ENCODE measurements around the gene NAALADL2.
"Not testable (repeated sequence)": the region's sequence is repeated elsewhere in the genome, so short reads cannot be mapped to it uniquely, and the experiment has no call there.

NAALADL2 gene

DNA sequence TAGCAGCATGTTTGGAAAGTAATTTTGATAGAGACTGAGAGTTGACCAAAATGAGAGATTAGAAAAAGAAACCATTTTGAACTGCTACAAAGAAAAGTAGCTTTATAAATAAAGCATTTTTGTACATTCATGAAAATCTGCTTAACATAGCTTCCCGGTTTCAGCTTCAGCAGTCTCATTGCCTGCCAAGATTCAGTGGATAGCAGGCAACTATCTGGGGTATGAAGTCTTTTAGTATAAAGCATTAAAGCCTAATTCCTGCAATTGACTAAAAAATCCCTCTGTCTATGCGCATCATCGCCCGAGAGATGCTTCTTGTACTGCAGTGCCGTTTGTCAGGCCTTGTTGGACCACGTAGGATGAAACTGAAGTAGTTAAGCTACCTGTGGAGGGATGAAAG is 588.4 kb downstream of the NAALADL2 start:
- no peak for DNase-seq

DNA sequence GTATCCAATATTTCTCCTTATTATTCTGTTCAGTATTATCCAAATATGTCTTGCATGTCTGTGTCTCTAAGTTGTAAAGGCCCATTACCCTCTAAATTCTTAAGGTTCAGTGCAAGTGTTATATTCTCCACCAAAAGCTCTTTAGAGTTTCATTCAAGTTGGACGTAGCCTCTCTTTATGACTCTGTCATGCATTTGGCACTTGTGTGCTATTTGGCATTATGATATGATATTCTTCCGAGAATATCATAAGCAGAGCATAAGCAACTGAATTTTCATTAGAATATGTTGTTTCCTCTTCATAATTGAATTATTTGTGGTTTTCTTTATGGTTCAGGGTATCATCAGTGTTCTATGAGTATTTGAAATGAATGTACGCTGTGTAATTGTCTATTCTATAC is 594.2 kb downstream of the NAALADL2 start:
- no peak for DNase-seq

DNA sequence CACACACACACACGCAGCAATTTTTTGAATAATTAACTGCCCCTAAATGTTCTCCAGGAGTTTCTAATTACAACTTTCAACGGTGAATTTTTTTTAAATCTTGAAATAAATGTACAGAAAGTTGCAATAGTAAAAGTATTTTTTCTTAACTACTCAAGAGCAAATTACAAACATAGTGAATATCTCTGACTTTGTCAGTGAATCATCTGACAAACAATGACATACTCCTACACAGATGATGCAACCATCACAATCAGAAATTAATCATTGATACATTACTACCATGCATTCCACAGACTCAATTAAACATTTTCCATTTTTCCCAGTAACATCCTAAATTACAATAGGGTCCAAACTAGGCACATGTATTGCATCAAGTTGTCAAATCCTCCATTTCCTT is 597.3 kb downstream of the NAALADL2 start:
- no peak for DNase-seq

DNA sequence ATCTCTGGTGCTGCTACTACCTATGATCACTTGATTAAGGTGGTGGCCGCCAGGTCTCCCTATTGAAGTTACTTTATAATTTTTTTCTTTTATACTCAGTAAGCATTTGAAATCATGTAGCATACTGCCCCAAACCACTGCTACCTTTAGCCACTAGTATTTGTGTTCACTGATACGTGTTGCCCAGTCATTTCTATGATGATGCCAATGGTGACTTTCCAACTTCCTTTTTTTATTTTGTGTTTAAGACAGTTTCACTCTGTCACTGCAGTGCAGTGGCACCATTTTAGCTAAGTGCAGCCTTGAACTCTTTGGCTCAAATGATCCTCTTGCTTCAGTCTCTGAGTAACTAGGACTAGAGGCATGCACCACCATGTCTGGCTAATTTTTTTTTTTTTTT is 598.2 kb downstream of the NAALADL2 start:
- DNase-seq, result no peak

DNA sequence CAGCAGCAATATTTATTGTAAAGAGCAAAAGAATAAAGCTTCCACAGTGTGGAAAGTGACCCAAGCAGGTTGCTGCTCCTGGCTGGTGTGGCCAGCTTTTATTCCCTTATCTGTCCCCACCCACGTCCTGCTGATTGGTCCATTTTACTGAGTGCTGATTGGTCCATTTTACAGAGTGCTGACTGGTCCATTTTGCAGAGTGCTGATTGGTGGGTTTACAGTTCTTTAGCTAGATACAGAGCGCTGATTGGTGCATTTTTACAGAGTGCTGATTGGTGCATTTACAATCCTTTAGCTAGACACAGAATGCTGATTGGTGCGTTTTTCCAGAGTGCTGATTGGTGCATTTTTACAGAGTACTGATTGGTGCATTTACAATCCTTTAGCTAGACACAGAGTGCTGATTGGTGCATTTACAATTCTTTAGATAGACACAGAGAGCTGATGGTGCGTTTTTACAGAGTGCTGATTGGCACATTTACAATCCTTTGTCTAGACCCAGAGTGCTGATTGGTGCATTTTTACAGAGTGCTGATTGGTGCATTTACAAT is 601.8 kb downstream of the NAALADL2 start:
- DNase-seq, result not testable (repeated sequence)

DNA sequence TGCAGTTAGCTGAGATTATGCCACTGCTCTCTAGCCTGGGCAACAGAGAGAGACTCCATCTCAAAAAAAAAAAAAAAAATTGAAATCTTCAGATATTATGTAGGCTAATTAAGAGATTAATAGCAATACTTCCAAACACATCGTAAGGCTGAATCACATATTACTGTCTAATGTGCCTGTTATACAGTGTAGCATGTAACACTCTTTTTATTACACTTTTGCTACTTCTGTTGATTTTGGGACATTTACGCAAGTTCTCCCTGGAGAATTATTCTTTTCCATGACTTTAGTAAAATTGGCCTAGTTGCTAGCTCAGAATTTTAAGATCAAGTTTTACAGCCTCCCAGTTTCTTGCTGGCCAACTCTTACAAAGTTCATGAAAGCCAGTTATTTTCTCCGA is 605.2 kb downstream of the NAALADL2 start:
- DNase-seq, result no peak

DNA sequence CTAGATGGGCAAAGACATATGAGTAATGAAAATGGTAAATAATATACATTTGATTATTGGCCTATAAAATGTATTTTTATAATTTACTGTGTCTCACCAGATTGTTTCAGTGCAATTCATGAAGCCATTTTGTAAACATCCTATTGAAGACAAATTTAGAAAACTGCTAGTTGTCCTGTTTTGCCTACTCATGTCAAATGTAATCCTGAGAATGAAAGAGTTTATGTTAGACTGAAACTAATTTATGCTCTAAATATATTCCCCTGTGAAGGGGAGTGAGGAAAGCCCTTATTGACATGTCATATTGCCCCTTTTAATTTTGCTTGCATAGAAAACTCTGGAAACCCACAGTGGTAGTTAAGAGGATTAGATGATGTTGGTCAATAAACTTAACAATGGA is 610.0 kb downstream of the NAALADL2 start:
- no peak for DNase-seq

DNA sequence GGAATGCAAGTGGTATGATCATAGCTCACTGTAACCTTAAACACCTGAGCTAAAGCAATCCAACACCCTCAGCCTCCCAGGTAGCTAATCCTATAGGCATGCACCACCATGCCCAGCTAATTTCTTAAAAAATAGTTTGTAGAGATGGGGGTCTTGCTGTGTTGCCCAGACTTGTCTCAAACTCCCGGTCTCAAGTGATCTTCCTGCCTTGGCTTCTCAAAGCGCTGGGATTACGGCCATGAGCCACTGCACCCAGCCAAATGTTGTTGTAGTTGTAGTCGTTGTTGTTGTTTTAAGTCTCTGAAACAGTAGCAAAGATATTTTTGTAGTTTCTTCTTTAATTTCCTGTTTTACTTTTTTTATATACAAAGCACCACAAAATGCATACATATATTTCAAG is 616.6 kb downstream of the NAALADL2 start:
- no peak for DNase-seq

DNA sequence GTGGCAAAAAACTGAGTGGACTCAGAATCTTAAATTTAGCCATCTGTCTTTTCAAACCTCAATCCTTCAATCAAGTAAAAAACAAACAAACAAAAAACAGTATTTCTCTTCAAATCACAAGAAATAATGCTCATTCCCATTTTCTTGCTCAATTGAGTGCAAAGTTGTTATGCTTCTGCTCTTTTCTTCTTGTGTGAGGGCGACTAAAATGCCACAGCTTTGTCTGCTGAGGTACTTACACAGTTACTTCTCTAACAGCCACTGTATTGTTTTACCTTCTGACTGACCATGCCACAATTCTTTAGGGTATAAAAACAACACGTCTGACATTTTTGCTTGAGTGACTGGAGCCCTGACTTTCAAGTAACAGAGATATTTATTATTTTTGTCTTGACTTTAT is 617.4 kb downstream of the NAALADL2 start:
- DNase-seq, result no peak

DNA sequence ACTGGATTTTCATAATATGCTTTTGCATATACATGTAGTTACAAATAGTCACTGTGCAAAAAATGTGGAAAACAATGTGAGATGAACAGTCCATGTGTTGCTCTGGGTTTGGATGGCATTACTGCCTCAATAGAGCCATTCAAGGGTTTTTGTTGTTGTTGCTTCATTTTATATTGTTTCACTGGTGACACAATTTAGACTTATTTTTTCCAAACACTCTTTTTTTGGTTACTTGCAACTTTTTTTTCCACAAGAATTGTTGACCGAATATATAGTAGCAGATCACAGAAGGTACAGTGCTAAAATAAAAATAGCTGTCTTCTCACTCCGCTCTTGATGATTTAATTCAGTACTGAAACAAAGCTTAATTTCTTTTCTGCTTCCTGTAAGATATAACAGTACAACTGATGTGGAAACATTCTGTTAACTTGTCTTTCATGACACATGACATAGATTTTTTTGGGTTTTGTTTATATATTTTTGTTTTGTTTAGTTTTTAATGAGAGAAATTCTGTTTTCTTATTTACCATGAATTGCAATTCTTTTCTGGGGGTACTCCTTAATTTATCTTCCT is 618.6 kb downstream of the NAALADL2 start:
- DNase-seq, result no peak

DNA sequence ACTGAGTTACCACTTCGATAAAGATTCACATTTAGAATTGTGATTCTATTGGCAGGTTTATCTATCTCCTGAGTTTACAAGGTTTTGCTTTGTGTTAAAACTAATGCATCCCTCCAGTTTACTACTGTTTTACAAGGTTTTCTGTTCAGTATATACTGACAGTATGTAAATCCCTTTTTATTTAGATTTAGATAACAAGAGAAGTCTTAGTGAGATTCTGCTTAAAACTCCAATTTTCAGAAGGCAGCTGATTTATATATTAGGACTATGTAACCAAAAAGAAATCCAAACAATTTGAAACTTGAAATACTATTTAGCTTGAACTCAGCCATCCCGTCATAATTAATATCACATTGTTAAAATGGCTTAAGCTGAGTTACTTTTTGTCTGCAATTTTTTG is 619.2 kb downstream of the NAALADL2 start:
- DNase-seq, result no peak

DNA sequence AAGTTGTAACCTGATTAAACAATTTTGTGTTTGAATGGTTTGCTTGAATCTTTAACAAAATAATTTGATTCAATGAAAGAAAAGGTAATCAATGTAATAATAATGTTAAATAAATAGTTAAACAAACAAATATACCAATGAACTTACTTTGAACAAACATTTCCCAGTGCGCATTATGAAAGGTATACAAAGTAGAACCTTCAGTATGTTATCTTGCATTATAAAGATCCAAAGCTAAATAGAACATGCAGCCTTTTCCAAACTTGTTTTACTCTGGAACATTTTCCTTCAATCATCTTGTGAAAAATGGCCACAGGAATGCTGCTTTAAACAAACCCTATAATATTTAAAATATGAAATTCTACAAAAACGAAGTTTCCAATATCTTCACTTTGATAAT is 620.0 kb downstream of the NAALADL2 start:
- DNase-seq, result no peak

DNA sequence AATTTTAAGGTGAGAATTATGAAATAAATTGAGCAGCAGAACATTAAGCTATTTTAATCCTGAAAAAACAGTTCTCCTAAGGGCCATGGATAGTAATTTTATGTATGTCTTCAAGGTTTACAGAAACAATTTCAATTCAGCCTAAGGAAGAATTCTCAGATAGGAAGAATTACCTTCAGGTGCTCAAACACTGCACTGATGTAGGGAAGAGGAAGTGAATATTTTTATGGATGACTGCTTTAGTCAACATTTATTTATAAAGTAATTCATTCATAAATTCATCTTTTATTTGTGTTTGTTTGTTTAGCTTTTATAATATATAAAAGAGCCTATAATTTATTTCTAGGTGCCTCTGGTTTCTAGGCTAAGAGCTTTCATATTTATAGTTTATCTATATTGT is 620.7 kb downstream of the NAALADL2 start:
- DNase-seq, result no peak

DNA sequence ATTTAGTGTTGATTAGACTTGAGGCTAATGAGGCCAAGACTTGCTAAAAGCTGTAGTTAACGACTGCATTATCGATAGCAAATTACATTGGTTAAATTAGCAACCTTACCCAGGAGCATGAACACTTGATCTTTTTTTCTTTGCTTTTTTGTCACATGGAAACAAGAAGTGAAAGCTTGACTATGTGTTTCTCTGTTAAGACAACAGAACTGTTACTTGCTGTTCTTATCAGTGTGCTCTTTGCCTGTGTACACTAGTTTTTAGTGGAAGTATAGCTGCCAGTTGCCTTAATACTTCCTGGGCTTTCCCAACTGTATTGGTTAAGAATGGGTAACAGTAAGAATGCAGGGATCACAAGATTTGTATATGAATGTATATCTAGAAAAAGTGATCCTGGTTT is 625.5 kb downstream of the NAALADL2 start:
- no peak for DNase-seq

DNA sequence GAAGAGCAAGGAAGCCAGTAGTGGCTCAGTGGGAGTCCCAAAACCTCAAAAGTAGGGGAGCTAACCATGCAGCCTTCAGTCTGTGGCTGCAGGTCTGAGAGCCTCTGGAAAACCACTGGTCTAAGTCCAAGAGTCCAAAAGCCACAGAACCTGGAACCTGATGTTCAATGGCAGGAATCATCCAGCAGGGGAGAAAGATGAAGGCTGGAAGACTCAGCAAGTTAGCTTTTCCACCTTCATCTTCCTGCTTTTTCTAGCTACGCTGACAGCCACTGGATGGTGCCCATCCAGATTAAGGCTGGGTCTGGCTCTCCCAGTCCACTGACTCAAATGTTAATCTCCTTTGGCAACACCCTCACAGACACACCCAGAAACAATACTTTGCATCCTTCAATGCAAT is 626.3 kb downstream of the NAALADL2 start:
- DNase-seq, result no peak

DNA sequence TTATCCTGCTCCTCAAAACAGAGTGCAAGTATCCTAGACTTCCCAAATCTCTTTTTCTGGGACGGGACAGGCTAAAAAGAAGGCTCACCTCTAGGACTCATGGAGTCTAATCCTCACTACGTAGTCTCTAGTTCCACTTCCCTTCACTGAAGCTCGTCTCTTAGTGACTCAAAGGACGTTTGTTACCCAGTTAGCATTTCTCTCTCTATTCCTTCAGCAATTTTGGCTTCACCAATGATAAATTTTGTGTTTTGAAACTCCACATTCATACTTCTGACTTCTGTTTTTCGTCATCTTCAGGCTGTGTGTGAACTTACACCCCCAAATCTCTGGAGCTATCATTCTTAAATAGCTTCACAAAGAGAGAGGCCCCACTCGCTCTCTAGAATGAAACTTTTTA is 627.1 kb downstream of the NAALADL2 start:
- no peak for DNase-seq

DNA sequence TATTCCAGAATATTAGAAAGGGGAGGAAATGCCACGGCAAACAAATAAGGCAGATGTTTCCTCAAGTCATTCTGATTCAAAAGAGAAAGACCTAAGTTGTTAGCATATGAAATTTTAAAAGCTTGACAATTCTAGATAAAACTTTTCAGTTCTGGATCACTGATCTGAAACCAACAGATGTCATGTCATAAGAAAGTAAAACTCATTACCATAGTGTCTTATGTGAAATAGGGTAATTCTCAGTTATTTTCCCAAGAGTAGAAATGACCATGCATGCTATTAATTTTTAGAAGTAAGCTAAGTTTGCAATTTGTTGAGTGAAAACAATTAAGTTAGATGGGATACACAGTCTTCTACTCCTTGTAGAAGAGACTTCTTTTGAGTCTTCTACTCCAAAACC is 630.3 kb downstream of the NAALADL2 start:
- no peak for DNase-seq

DNA sequence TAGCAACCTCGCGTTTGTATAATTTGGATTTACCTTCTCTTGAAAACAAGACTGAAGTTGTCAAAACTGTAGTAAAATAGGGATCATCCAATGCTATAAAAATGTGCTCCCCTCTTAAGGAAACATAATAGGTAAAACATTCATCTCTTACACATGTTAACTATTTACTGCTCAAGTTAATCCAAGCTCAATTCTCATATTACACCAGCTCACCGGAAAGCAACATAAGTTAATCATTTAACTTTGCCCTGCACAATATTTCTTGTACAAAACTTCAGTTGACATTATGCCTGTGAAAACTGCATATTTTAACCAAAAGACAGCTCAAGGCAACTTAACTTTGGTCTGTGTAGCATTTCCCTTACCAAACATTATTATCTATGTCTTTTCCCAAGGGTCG is 634.2 kb downstream of the NAALADL2 start:
- DNase-seq, result no peak

DNA sequence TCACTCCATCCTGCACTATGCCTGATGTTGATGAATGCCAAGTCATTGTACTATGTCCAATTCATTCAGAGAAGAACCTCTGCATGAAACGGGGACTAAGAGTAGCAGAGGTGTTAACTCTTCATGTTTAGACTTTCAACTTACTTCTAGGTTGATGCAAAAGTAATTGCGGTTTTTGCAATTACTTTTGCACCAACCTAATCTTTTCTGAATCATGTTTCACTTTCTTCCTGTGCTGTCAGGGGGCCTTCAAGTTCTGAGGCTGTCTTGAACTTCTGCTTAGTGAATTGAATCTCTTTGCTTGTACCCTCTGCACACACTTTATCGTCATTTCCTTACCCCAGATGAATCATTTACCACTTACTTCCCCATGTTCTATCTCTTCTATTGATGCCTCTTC is 636.2 kb downstream of the NAALADL2 start:
- no peak for DNase-seq

DNA sequence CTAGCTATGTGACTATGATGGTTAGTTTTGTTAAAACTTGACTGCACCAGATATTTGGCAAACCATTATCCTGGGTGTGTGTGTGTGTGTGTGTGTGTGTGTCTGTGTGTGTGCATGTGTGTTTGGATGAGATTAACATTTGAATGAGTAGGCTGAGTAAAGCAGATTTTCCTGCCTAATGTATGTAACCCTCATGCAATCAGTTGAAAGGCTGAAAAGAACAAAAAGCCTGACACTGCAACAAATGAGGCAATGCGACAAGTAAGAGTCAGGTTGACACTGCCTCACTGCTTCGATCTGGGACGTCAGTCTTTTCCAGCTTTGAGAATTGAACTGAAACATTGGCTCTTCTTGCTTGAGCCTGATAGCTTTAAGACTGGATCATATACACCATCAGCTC is 643.0 kb downstream of the NAALADL2 start:
- no peak for DNase-seq

DNA sequence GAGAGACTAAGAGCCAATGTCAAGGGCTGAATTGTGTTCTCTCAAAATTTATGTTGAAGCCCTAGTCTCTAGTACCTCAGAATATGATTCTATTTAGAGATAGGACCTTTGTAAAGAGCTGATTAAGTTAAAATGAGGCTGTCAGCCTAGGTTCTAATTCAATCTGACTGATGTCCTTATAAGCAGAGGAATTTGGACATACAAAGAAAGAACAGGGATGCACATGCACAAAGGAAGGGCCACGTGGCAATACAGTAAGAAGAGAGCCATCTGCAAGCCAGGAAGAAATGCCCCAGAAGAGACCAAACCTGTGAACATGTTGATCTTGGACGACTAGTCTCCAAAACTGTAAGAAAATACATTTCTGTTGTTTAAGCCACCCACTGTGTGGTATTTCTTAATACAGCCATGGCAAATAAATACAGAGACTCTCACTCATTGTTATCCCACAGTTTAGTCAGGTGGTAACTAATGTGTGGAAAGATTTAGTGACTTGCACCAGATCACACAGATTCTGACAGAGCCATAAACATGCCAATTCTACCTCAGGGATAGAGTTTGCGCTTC is 652.2 kb downstream of the NAALADL2 start:
- no peak for DNase-seq

DNA sequence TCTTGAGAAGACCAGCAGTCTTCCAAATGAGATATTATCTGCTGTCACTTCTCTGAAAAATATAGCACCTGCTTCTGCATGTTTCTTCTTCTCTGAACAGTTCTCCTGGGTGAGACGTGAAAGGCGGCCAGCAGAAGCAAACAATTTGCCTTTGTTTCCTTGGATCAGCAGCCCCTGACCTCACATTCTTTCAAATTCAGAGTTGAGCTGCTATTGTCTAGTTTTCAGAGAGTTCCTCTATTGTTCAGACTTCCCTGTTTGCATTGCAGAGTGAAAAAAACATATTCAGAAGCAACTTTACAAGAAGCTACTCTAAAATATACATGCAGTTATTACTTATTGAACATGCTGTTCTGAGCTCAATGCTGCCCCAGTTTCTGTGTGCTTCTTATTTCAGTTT is 653.6 kb downstream of the NAALADL2 start:
- DNase-seq, result no peak

DNA sequence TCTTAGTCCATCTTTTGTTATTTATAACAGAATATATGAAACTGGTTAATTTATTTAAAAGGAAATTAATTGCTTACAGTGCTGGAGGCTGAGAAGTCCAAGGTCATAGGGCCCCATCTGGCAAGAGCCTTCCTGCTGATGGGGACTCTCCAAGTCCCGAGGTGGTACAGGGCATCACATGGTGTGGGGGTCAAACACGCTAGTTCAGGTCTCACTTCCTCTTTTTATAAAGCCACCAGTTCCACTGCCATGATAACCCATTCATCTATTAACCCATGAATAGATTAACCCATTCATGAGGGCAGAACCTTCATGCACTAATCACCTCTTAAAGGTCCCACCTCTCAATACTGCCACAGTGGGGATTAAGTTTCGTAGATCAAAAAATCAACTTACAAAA is 659.3 kb downstream of the NAALADL2 start:
- DNase-seq, result no peak

DNA sequence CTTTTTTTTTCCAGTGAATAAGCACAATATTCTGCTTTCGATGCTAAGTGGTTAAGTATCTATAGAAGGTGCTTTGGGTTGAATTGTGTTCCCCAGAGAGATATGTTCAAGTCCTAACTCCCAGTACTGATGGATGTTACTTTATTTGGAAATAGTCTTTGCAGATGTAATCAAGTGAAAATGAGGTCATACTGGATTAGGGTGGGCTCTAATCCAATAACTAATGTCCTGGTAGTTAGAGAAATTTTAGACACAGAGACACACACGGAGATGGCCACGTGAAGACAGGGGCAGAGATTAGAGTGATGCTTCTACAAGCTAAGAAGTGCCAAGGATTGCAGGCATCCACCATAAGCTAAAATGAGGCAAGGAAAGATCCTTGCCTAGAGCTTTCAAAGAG is 662.3 kb downstream of the NAALADL2 start:
- no peak for DNase-seq

DNA sequence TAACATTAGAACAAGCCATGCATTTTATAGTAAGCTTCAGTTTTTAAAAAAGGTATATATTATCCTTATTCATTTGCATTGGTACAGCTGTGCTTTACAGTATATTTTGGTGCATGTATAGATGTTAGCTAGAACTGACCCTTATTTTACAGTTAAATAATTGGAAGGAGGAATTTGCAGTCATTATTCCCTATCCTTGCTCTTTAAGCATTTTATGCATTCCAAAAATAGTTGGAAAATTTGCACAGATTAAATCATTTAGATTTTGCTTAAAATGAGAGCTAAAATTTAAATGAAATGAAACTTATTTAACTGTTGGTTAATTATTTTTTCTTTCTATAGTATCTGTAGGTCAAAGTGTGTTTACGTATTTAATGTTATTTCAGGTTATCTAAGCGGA is 667.1 kb downstream of the NAALADL2 start:
- DNase-seq, result no peak
